ENCODE results near the gene AOC2.

DNA sequence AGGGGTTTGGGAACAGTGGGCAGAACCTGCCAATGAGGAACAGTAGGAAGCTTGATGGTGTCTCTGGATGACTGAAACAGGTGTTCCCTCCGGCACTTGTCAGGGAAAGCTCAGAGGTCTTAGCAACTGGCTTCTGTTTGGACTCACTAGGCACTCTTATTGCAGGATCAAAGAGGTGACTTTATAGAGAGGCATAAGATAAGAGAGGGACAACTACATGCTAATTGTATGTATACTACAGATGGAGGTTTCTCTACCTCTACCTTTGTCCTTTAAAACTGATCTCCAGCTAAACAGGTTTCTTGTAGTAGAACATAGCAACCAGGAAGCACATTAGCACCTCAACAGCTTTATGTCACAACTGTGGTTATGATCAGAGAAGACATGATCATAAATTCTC lies 38.1 kb upstream of the AOC2 start:
- TF ChIP-seq, protein P1, sequence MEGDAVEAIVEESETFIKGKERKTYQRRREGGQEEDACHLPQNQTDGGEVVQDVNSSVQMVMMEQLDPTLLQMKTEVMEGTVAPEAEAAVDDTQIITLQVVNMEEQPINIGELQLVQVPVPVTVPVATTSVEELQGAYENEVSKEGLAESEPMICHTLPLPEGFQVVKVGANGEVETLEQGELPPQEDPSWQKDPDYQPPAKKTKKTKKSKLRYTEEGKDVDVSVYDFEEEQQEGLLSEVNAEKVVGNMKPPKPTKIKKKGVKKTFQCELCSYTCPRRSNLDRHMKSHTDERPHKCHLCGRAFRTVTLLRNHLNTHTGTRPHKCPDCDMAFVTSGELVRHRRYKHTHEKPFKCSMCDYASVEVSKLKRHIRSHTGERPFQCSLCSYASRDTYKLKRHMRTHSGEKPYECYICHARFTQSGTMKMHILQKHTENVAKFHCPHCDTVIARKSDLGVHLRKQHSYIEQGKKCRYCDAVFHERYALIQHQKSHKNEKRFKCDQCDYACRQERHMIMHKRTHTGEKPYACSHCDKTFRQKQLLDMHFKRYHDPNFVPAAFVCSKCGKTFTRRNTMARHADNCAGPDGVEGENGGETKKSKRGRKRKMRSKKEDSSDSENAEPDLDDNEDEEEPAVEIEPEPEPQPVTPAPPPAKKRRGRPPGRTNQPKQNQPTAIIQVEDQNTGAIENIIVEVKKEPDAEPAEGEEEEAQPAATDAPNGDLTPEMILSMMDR (IDR thresholded peaks at IDR 0.05), result no peak
- no peak for TF ChIP-seq POLR2A (IDR thresholded peaks at IDR 0.05)

Measured in thyroid gland (tissue), 4 donors.